IPS-18c (cell line): ENCODE data around the gene GMEB2.
A peak's percentile ranks its signal among the peaks of the same experiment; 100 is the strongest.
"Not testable (repeated sequence)": the region's sequence is repeated elsewhere in the genome, so short reads cannot be mapped to it uniquely, and the experiment has no call there.

Experiments
- H3K4me3 ChIP-seq: 2 replicates; pipeline ENCODE4 v1.7.0; 2013; ENCODE audit warnings: low read depth, mild to moderate bottlenecking, low read length, moderate library complexity; ENCODE audit not compliant: insufficient read depth
- H3K9me3 ChIP-seq: one replicate; pipeline ENCODE4 v1.6.1; 2013; ENCODE audit warnings: mild to moderate bottlenecking, low read length, moderate library complexity; ENCODE audit not compliant: control insufficient read depth, insufficient read depth

GMEB2 gene

DNA sequence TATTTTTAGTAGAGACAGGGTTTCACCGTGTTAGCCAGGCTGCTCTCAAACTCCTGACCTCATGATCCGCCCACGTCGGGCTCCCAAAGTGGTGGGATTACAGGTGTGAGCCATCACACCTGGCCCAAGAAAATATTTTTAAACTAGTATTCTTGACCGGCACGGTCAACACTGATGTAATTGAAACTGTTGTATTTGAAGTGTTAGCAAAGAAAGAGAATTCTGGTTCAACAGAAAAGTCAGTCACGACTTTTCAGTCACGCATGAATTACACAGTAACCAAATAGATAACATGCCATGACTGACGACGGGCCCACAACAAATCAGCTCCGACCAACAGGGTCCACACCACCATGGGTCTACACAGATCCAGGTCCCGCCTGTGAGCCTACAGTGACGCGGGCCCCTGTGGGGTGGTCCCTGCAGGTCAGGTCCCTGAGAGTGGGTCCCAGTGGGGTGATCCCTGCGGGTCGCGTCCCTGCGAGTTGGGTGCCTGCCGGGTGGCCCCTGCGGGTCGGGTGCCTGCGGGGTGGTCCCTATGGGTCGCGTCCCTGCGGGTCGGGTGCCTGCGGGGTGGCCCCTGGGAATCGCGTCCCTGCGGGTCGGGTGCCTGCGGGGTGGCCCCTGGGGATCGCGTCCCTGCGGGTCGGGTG is 1.0 kb downstream of the GMEB2 start:
- peak overlapping the region; percentile 82 for H3K4me3 ChIP-seq
- H3K9me3 ChIP-seq: peaks cover 2% of the 10 kb centered on the region

DNA sequence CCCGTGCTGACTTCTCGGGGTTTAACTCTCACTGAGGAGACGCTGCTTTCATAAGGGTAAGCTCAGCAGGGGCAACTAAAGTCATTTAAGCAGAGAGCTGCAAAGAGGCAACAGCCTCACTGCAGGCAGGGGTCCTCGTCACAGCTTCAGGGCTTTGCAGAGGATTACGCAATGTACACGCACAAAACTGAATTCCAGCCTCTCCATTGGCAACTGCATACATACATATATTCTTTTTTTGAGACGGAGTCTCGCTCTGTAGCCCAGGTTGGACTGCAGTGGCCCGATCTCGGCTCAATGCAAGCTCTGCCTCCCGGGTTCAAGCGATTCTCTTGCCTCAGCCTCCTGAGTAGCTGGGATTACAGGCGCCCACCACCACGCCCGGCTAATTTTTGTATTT is 2.4 kb downstream of the GMEB2 start:
- no peak overlapping the region for H3K4me3 ChIP-seq
- peaks cover 2% of the 10 kb centered on the region for H3K9me3 ChIP-seq

DNA sequence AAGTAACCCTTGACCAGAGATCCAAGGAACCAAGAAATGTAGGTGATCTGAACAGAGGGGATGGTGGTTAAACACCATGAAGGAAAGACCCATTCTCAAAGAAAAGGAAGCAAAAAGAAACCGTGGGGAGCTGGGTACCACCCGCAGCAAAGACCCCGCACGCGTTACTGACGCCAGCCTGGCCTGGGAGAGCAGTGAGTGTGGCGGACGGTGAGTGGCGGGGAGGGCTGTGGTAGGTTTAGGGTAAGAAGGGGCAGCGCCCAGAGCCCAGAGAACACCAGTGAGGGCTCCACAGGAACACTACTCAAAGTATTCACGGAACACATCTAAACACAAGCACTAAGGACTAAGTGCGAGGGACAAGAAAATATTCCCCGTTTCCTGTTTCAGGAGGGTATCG is 4.2 kb downstream of the GMEB2 start:
- Histone ChIP-seq H3K4me3 (no peak overlapping the region), H3K9me3 (peaks cover 2% of the 10 kb centered on the region)

DNA sequence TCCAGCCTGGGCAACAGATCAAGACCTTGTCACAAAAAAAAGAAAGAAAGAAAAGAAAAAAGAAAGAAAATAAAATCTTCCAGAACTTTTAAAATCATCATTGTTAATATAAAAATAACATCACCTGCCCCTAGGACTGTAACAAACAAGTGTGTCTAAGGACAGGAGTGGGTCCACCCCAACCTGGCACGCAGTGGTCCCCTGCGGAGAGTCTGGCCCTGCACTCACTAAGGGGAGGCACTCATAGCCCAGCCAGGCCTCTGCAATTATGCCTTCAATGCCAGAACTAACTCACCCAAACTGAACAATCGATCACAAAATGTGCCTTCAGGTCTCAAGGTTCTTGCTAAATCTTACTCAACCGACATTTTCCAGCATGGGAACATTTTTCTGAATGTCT is 4.8 kb downstream of the GMEB2 start:
- peaks cover 2% of the 10 kb centered on the region for H3K9me3 ChIP-seq
- no peak overlapping the region for H3K4me3 ChIP-seq

DNA sequence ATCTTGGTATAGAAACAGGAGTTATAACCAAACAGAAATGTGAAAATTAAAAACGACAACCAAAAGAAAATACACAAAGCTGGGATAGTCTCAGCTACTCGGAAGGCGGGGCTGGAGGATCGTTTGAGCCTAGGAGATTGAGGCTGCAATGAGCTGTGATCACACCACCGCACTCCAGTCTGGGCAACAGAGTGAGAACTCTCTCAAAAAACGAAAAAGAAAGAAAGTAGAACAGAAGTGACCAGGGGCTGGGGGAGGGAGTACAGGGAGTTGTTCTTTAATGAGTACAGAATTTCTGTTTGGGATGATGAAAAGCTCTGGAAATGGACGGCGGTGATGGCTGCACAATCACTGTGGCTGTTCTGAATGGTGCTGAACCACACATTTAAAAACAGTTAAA is 5.9 kb downstream of the GMEB2 start:
- Histone ChIP-seq H3K9me3 (no peaks in the 10 kb centered on the region), H3K4me3 (no peak overlapping the region)

DNA sequence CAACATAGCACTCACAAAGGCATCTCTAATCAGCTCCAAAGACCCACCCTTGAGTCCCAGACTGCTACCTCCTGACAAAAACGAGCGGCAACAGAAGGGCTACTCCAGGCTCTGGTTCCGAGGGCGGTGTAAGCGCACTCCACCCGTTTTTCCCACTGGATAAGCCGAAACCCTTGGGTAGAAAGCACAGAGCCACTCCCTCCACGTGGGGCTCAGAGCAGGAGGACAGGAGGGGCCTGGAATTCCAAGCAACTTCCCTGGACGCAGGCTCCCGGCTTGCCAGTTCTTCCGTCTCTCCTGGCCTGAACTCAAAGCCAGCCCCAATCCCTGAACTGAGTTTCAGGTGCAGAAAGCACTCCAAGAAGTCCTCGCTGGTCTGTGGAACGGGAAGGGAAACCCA is 7.4 kb downstream of the GMEB2 start:
- H3K9me3 ChIP-seq: peaks cover 3% of the 10 kb centered on the region
- H3K4me3 ChIP-seq: no peak overlapping the region

DNA sequence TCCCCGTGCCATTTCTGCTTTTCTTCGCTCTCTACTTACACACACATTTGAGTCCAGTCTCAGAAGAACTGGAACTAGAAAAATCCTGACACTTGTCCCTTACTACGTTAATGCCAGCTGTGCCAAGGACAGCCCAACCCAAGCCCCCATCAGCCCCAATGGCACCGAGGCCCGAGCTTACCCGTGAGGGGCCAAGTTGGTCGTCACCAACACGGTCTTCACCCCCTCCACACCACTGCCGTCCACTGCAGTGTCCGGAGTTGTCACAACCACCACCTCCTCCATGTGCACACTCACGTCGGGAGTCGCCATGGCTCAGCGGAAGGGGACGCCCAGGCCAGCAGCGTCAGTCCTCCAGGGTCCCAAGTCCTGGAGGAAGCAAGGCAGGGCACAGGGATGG is 7.8 kb downstream of the GMEB2 start:
- peaks cover 3% of the 10 kb centered on the region for H3K9me3 ChIP-seq

DNA sequence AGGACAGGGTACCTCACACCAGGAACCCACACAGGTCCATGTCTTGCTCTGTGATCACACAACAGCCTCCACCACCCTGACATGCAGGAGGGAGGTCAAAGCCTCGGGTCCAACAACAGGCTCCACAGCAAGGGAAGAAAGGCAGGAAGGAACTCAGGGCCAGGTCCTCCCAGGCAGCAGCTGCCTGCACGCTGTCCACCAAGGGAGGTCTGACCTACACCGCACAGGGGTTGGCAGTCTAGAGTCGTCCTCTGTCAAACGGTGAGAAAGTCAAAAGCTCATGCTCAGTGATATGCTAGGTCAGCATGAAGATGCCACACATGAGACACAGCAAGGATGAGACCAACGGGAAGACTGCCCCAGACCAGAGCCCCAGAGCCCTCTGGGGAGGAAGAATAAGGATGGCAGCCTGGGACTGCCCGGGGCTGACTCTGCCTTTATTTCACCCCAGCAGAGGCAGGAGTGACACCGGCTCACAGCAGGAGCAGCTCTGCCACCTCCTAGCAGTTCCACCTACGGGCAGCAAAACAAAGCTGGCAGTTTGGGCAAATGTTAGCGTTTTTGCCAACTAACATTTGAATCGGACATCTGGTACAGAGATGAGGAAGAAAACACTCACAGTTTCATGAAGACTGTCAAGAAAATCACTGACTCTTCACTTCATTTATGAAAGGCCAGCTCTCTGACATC is 8.5 kb downstream of the GMEB2 start:
- Histone ChIP-seq H3K9me3 (peaks cover 3% of the 10 kb centered on the region), H3K4me3 (no peak overlapping the region)

More for the DNA sequence above, 7.8 kb downstream of the GMEB2 start:
- no peak overlapping the region for H3K4me3 ChIP-seq

DNA sequence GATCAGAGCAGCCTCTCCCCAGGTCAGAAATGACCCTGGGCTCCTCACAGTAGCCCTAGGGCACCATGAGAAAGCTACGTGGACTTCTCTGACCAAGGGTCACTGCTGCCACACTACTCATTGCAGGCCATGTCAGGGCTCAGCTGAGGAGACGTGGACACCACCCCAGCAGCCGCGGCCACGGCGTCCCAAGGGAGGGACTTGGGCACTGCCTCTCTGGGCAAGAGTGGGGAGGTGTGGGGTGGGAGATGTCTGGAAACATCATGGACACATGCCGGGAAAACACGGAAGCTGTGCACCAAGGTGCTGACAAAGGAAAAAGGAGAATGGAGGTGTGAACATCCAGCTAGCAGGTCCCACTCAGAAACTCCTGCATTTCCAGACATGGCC is 9.0 kb downstream of the GMEB2 start:
- H3K9me3 ChIP-seq: peaks cover 3% of the 10 kb centered on the region
- no peak overlapping the region for H3K4me3 ChIP-seq

DNA sequence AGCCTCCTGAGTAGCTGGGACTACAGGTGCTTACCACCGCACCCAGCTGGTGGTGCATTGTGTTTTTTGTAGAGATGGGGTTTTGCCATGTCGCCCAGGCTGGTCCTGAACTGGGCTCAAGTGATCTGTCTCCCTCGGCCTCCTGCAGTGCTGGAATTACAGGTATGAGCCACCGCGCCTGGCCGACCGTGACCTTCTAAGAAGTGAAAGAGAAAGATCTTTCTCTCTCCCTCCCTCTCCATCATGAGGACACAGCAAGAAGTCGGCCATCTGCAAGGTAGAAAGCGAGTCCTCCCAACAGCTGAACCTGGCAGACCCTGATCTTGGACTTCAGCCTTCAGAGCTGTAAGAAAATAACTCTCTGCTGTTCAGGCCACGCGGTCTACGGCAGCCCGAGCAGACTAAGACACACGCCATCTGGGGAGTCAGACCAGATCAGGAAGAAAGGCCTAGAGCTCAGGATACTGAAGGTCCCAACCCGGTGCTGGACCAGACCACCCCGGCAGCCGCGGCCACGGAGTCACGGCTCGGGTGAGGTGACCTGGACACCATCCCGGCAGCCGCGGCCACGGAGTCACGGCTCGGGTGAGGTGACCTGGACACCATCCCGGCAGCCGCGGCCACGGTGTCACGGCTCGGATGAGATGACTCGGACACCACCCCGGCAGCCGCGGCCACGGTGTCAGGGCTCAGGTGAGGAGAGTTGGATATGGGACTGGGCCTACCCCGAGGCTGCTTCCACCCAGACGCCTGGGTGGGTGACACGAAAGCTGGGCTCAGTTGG is 9.6 kb downstream of the GMEB2 start:
- peaks cover 3% of the 10 kb centered on the region for H3K9me3 ChIP-seq
- no peak overlapping the region for H3K4me3 ChIP-seq

DNA sequence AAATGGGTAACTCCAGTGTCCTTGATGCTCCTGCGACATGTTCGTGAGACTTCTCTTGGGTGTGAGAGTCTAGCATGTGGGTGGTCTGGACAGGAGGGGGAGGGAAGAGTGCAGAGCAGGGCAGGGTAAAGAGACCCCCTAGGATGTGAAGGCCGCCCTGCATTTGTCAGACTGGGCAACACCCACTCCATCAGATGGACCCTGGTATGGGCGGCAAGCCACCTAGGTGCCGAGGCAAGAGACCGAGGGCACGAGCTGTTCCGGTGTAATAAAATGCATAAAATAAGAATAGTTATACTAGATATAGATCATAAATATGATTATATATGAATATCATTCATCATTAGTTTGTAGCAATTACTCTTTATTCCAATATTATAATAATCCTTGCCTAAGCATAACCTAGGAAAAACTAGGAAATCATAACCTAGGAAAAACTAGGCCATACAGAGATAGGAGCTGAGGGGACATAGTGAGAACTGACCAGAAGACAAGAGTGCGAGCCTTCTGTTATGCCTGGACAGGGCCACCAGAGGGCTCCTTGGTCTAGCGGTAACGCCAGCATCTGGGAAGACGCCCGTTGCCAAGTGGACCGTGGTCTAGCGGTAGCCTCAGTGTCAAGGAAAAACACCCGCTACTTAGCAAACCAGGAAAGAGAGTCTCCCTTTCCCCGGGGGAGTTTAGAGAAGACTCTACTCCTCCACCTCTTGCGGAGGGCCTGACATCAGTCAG is 12.9 kb downstream of the GMEB2 start:
- H3K9me3 ChIP-seq, H3K4me3 ChIP-seq: not testable (repeated sequence)

DNA sequence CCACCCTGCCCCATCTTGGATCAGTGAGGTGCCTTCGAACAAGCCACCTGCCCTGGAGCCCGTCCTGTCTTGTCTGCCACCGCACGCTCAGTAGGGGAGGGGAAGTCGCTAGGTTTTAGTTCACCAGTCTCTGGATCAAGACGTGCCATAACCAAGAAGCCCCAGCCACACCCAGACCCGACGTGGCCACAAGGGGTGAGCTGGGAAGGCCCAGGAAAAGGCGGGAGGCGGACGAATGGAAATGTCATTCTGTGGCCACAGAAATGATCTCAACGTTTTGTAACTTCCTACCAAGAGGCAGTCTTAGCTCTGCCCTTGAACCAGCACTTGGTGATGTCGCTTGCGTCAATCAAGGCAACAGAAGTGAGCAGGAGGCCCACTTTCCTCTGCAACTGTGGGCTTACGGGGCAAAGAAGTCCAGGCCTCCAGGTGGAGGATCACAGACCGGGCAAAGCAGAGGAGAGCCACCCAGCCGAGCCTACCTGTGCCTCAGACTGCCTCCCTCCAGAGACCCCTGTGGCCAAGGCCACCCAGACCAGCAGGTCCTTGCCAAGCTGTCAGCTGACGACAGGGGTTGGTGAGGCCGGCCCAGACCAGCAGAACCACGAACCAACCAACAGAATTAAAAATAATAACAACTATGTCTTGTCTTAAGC is 14.5 kb downstream of the GMEB2 start:
- Histone ChIP-seq H3K4me3 (no peak overlapping the region), H3K9me3 (peaks cover 3% of the 10 kb centered on the region)

DNA sequence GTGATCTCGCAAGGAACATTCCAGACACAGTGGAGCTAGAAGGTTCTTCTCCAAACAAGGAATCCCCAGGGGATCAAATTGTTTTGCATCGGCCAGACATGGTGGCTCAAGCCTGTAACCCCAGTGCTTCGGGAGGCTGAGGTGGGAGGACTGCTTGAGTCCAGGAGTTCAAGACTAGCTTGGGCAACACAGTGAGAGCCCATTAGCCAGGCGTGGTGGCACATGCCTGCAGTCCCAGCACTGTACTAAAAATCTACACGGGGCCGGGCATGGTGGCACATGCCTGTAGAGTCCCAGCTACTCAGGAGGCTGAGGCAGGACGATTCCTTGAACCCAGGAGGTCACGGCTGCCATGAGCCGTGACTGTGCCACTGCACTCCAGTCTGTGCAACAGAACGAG is 15.3 kb downstream of the GMEB2 start:
- Histone ChIP-seq H3K4me3 (no peak overlapping the region), H3K9me3 (peaks cover 3% of the 10 kb centered on the region)

DNA sequence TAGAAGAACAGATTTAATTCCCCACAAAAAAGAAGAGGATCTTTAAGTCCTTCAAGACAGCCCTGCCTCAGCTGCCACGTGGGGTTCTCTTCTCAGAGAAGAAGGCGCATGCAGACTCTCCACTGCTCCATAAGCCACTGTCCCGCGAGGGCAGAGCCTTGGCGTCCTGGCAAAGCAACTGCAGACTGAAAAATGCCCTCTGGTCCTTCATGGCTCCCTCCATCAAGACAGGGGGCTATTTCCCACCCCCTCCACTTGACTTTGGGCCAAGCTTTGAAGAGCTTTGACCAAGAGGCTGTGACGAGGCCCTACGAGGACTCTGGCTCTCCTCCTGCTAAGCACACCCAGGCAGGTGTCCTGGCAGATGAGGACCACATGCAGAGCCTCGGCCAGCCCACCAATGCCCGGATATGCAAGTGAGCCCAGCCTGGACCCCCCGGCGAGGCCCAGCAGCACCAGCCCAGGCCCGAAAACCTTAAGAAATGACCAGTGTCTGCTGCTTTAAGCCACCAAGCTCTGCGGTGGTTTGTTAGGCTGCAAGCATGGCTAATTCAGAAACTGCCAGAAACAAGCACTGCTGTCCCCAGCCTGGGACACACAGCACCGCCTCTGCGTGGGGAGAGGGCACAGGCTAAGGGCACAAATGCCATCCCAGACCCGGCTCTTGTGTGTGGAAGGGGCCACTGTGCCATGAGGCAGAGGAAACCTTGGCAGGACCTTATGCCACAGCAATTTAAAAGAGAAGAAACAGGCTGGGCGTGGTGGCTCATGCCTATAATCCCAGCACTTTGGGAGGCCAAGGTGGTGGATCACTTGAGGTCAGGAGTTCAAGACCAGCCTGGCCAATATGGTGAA is 16.1 kb downstream of the GMEB2 start:
- peaks cover 3% of the 10 kb centered on the region for H3K9me3 ChIP-seq
- no peak overlapping the region for H3K4me3 ChIP-seq

DNA sequence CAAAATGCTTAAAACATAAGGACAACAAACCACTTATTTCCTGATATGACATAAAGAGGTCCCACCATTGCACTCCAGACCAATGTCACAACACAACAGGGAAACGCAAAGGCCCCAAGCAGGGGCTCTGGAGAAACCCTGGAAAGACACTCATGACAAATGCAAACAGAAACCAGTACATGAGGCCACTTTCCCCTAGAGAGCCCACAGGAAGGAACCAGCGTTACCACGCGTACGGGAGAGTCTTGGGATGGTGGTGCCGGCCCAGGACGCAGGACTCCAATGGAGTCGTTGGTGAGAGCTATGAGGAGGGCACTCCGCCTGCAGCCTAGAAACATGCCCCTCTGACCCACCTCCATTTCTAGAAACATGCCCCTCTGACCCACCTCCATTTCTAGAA is 20.2 kb downstream of the GMEB2 start:
- no peak overlapping the region for H3K4me3 ChIP-seq
- no peaks in the 10 kb centered on the region for H3K9me3 ChIP-seq

DNA sequence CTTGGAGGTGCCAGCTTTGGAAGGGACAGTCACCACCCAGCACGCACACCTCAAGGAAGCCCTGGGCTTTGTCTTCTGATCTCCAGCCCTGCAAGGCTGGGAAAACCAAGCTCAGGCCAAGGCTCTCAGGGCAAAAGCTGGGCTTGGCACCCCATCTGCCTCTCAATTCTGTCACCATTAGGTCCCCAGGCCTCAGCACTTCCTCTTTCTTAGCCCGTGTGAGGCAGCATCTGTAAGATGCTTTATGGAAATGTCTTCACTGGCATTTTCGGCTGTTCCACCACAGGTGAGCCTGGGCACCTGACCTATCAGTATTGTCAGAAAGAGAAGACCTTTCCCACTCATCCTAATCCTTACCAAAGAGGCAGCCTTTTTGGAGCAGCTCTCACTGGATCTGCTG is 24.6 kb downstream of the GMEB2 start:
- H3K4me3 ChIP-seq: no peak overlapping the region

More for the DNA sequence above, 24.6 kb downstream of the GMEB2 start:
- no peaks in the 10 kb centered on the region for H3K9me3 ChIP-seq
